ENCODE results near the gene FCMR.

FCMR gene

DNA sequence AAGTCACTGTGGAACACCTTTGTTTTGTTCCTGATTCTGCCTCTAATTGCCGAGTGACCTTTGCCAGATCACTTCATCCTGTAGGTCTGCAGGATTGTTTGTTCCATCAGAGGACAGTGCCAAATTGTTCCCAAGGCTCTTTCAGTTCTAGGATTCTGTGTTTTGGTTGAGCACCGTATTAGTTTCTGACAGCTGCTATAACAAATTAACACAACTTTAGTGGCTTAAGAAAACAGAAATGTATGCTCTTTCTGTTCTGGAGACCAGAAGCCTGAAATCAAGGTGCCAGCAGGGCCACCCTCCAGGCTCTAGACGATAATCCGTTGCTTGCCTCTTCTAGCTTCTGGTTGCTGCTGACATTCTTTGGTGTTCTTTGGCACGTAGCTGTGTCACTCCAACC lies 27.9 kb upstream of the FCMR start:
- no peak for TF ChIP-seq CTCF (IDR thresholded peaks at IDR 0.05; ENCODE audit: low read depth, low read length)
- no peak for DNase-seq (ENCODE audit: extremely low read depth, low read depth)

DNA sequence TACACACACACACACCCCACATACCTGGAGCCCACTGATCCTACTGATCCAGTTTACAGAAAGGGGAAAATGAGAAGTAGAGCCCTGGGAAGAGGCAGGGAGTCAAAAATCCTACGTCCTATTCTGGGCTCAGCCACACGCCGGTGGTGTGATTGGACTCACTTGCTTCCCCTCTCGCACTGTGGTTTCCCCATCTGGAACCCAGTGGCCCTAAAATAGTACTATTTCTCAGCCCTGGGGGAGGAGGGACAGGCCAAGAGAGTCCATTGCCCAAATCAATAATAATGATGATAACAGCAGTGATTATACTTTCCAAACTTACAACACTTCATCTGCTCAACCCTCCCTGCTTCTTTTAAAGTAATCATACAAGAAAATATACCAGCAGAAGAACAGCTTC lies 27.5 kb upstream of the FCMR start:
- no peak for DNase-seq (ENCODE audit: extremely low read depth, low read depth)
- TF ChIP-seq CTCF (IDR thresholded peaks at IDR 0.05; ENCODE audit: low read depth, low read length), result no peak

- no peak for DNase-seq (ENCODE audit: extremely low read depth, low read depth)
- no peak for TF ChIP-seq CTCF (IDR thresholded peaks at IDR 0.05; ENCODE audit: low read depth, low read length)
Measured at GRCh38 chr1:206947255-206947654, 25.5 kb upstream of the FCMR start.

DNA sequence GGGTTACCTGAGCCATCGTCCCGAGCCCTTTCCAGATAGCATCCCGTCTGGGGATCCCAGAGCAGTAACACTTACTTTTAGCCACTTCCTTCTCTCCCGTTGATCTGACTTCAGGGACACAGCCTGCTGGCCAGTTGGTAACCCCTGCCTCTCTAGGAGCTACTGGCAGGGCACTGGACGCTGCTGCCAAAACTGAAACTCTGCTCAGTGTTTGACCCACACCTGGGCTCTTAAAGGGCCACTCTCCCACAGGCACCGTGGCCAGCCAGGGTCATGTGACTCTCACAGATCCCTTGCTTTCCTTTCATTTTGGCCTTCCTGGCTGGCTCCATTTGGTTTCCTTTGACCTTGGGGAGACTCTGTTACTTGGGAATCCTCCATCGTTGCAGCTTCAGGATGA lies 24.5 kb upstream of the FCMR start, which contains the start of gene PIGR:
TSS of gene PIGR (minus strand) at position 206 of the 400 bp plus-strand sequence. CDS start 5,935 bp downstream, outside the sequence.
- no peak for TF ChIP-seq CTCF (IDR thresholded peaks at IDR 0.05; ENCODE audit: low read depth, low read length)
- DNase-seq (ENCODE audit: extremely low read depth, low read depth), result no peak

GRCh38 chr1:206945779-206946178 lies 24.0 kb upstream of the FCMR start:
- TF ChIP-seq CTCF (IDR thresholded peaks at IDR 0.05; ENCODE audit: low read depth, low read length), result no peak

GRCh38 chr1:206944703-206945102 lies 23.0 kb upstream of the FCMR start:
- TF ChIP-seq CTCF (IDR thresholded peaks at IDR 0.05; ENCODE audit: low read depth, low read length), result no peak
- no peak for DNase-seq (ENCODE audit: extremely low read depth, low read depth)

More at GRCh38 chr1:206945779-206946178, 24.0 kb upstream of the FCMR start:
- DNase-seq (ENCODE audit: extremely low read depth, low read depth), result no peak

DNA sequence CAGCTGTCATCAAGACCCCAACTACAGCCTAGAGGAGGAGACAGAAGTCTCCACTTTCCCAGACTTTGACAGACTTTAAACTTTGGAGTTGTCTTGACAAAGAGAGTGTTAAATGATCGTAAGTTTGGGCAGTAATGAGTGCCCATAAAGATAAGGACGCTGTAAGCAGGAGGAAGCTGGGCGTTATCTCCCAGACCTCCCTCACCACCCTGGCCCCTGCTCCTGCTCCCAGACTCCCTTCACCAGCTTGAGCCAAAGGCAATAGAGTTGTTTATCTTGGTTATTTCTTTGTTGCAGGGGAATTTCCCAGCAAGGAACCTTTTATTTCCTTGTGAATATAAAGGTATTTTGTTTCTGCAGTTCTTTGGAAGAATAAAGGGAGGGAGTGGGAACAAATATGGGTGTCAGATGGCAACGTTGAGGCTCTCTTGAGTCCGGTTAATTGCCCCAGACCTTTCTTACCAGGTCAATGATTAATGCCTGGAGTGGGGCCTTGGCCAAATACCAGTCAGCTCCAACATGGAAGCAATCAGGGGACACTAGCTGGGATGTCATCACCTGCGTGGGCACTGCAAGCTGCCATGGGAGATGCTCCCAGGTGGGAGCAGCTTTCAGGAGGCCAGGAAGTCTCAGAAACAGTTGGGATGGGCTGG lies 20.2 kb upstream of the FCMR start:
- no peak for TF ChIP-seq CTCF (IDR thresholded peaks at IDR 0.05; ENCODE audit: low read depth, low read length)
- no peak for DNase-seq (ENCODE audit: extremely low read depth, low read depth)

All from AG09319 (cell line).